IMR-90 (cell line): ENCODE measurements around the gene CNKSR3. TPM values are rescaled to one million over a fixed set of nuclear protein-coding genes. Genes with fewer than 3 reads are reported as not detected.

Source experiments
- FOS ChIP-seq: fragments of 150-350 bp; IDR thresholded peaks from 2 replicates; pipeline ENCODE4 v1.6.1; 2016; ENCODE audit warnings: low read depth, low read length
- MXI1 ChIP-seq: IDR thresholded peaks from 2 replicates; pipeline ENCODE4 v1.6.1; 2012; ENCODE audit warnings: low read depth, mild to moderate bottlenecking, low read length, moderate library complexity, borderline replicate concordance
- polyA plus RNA-seq, 3 experiments: library from polyadenylated mRNA; depleted of rRNA; stranded (reverse); fragments of >200 nt; gene quantifications; 2 replicates each; pipeline ENCODE4 v1.2.3, GENCODE V29; 2012; ENCODE audit warnings: low replicate concordance in 1 of 3
- total RNA-seq: library from RNA; depleted of rRNA; stranded (reverse); fragments of >200 nt; gene quantifications from 2 replicates; pipeline ENCODE4 v1.2.3, GENCODE V29; 2012
- TF ChIP-seq, protein P1 (sequence below): conservative IDR thresholded peaks from 2 replicates; pipeline ENCODE4 v1.5.1; 2012; ENCODE audit warnings: mild to moderate bottlenecking, low read depth, low read length, improper control_type of control experiment

CNKSR3 gene
- total and polyA plus RNA-seq, 2 of the 4 experiments (the other 2 are of a cell fraction), result 6.7 to 15.8 TPM

DNA sequence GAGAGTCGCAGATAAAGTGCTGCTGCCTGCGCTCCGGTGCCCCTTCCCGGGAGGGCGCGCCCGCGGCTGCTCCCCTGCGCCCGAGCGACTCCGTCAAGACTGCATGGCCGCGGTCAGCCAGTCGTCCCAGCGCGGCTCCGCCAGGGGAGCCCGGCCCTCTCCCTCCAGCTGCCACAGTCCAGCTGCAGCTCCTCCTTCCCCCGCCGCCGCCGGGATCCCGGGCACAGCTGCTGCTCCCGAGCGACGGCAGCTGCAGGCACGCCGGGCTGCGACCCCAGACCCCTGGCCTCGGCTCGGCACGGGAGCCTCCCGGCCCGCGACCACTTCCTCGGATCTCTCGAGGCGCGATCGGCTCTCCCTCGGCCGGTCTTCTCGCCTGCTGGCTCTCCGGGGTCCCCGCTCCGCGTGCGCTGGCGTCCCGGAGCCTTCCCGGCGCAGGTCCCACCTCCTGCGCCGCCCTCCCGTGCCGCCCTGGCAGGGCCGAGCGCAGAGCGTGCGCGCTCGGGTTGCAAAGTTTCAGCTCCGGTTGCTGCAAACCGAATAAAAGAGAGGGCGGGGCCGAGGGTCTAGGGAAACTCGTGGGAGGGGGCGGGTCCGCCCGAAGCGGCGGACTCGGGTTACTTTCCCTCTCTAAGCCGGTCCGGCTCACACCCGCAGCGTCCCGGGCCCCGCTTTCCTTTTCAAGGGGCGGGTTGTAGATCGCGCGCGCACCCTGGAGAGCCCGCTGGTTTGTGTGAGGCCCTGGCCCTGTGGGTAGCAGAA lies at the start of gene CNKSR3 (continued):
- TF ChIP-seq MXI1 (peak; percentile 76; the same call in 1 of the 2 replicates), FOS (no peak)
- TF ChIP-seq, protein P1, sequence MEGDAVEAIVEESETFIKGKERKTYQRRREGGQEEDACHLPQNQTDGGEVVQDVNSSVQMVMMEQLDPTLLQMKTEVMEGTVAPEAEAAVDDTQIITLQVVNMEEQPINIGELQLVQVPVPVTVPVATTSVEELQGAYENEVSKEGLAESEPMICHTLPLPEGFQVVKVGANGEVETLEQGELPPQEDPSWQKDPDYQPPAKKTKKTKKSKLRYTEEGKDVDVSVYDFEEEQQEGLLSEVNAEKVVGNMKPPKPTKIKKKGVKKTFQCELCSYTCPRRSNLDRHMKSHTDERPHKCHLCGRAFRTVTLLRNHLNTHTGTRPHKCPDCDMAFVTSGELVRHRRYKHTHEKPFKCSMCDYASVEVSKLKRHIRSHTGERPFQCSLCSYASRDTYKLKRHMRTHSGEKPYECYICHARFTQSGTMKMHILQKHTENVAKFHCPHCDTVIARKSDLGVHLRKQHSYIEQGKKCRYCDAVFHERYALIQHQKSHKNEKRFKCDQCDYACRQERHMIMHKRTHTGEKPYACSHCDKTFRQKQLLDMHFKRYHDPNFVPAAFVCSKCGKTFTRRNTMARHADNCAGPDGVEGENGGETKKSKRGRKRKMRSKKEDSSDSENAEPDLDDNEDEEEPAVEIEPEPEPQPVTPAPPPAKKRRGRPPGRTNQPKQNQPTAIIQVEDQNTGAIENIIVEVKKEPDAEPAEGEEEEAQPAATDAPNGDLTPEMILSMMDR, result peak; percentile 13; the same call in 1 of the 2 replicates
